ENCODE results near the gene AIPL1. TPM values are rescaled to one million over a fixed set of nuclear protein-coding genes. Genes with fewer than 3 reads are reported as not detected.

Gene AIPL1
- total RNA-seq, 3 donors from 2014 or later (not counting 1 experiment from before 2014, with no cell fraction given) = not detected

- H3K9me3 Mint-ChIP-seq = no peaks in the 10 kb centered on the region
- peaks cover 23 to 31% of the 10 kb centered on the region in 2 donors for H3K27me3 Mint-ChIP-seq (ENCODE audit: low read depth in 2 of 2)
- no peak overlapping the region for H3K4me3 Mint-ChIP-seq
- peaks cover 0 to 5% of the 10 kb centered on the region in 2 donors for H3K4me1 Mint-ChIP-seq
- ATAC-seq (no peak), DNase-seq (no peak)
- Histone ChIP-seq H3K36me3 (ENCODE audit: control insufficient read depth, insufficient read depth, low read length) (no peaks in the 10 kb centered on the region), H3K4me1 (ENCODE audit: control insufficient read depth, insufficient read depth, low read length) (no peaks in the 10 kb centered on the region), H3K27ac (ENCODE audit: low read length) (no peak overlapping the region), H3K4me3 (ENCODE audit: low read length) (no peak overlapping the region), H3K27me3 (ENCODE audit: control insufficient read depth, insufficient read depth, low read length) (peaks cover 4% of the 10 kb centered on the region), H3K9me3 (ENCODE audit: control insufficient read depth, insufficient read depth, low read length) (no peaks in the 10 kb centered on the region)
- no peak for TF ChIP-seq CTCF (IDR thresholded peaks at IDR 0.05)
- intact Hi-C loops (cut with micrococcal nuclease) = no loop called here
- no peak overlapping the region for H3K27ac Mint-ChIP-seq
- no peaks in the 10 kb centered on the region for H3K36me3 Mint-ChIP-seq
- 63% methylated on average over 1 of the region's 3 CpGs for WGBS (ENCODE audit: insufficient coverage)
Measured at GRCh38 chr17:6437956-6438355, 3.0 kb upstream of the AIPL1 start.

GRCh38 chr17:6437466-6437865 lies 2.5 kb upstream of the AIPL1 start:
- no peak for TF ChIP-seq CTCF (IDR thresholded peaks at IDR 0.05)
- Mint-ChIP-seq H3K27me3 (ENCODE audit: low read depth in 2 of 2) (peaks cover 23 to 31% of the 10 kb centered on the region in 2 donors), H3K9me3 (no peaks in the 10 kb centered on the region), H3K27ac (no peak overlapping the region), H3K4me1 (peaks cover 0 to 5% of the 10 kb centered on the region in 2 donors), H3K36me3 (no peaks in the 10 kb centered on the region), H3K4me3 (no peak overlapping the region)
- ATAC-seq = no peak
- DNase-seq = no peak
- Histone ChIP-seq H3K9me3 (ENCODE audit: control insufficient read depth, insufficient read depth, low read length) (no peaks in the 10 kb centered on the region), H3K4me1 (ENCODE audit: control insufficient read depth, insufficient read depth, low read length) (no peaks in the 10 kb centered on the region), H3K36me3 (ENCODE audit: control insufficient read depth, insufficient read depth, low read length) (no peaks in the 10 kb centered on the region), H3K27ac (ENCODE audit: low read length) (no peak overlapping the region), H3K4me3 (ENCODE audit: low read length) (no peak overlapping the region), H3K27me3 (ENCODE audit: control insufficient read depth, insufficient read depth, low read length) (peaks cover 4% of the 10 kb centered on the region)
- WGBS (ENCODE audit: insufficient coverage) = 68% methylated on average over 4 of the region's 4 CpGs
- intact Hi-C loops (cut with micrococcal nuclease) = no loop called here

GRCh38 chr17:6435968-6436367 lies 1.0 kb upstream of the AIPL1 start:
- Mint-ChIP-seq H3K4me3 (no peak overlapping the region), H3K36me3 (no peaks in the 10 kb centered on the region), H3K4me1 (peaks cover 0 to 5% of the 10 kb centered on the region in 2 donors), H3K9me3 (no peaks in the 10 kb centered on the region), H3K27me3 (ENCODE audit: low read depth in 2 of 2) (peaks cover 20 to 32% of the 10 kb centered on the region in 2 donors), H3K27ac (no peak overlapping the region)
- peaks cover 4% of the 10 kb centered on the region for H3K27me3 ChIP-seq (ENCODE audit: control insufficient read depth, insufficient read depth, low read length)
- peak; percentile 68 for TF ChIP-seq CTCF (IDR thresholded peaks at IDR 0.05)
- H3K4me3 ChIP-seq (ENCODE audit: low read length) = no peak overlapping the region
- 3% methylated on average over 7 of the region's 9 CpGs for WGBS (ENCODE audit: insufficient coverage)
- H3K36me3 ChIP-seq (ENCODE audit: control insufficient read depth, insufficient read depth, low read length) = no peaks in the 10 kb centered on the region
- H3K4me1 ChIP-seq (ENCODE audit: control insufficient read depth, insufficient read depth, low read length) = no peaks in the 10 kb centered on the region
- intact Hi-C loops (cut with micrococcal nuclease) = loop anchor here (1.0 kb wide), 1 partner anchor 849 kb away; no protein-coding TSS in a partner anchor
- DNase-seq = peak; percentile 57 to 83
- peaks cover 3% of the 10 kb centered on the region for H3K9me3 ChIP-seq (ENCODE audit: control insufficient read depth, insufficient read depth, low read length)
- ATAC-seq = peak; percentile 83 to 99 (median 99)
- H3K27ac ChIP-seq (ENCODE audit: low read length) = no peak overlapping the region

GRCh38 chr17:6430769-6431168 lies 4.2 kb downstream of the AIPL1 start:
- peak; percentile 11 for TF ChIP-seq CTCF (IDR thresholded peaks at IDR 0.05)
- H3K27ac Mint-ChIP-seq = no peak overlapping the region
- Histone ChIP-seq H3K27me3 (ENCODE audit: control insufficient read depth, insufficient read depth, low read length) (no peaks in the 10 kb centered on the region), H3K27ac (ENCODE audit: low read length) (no peak overlapping the region), H3K9me3 (ENCODE audit: control insufficient read depth, insufficient read depth, low read length) (peaks cover 8% of the 10 kb centered on the region), H3K36me3 (ENCODE audit: control insufficient read depth, insufficient read depth, low read length) (no peaks in the 10 kb centered on the region), H3K4me3 (ENCODE audit: low read length) (no peak overlapping the region), H3K4me1 (ENCODE audit: control insufficient read depth, insufficient read depth, low read length) (peaks cover 22% of the 10 kb centered on the region)
- intact Hi-C loops (cut with micrococcal nuclease) = no loop called here
- H3K27me3 Mint-ChIP-seq (ENCODE audit: low read depth in 2 of 2) = peaks cover 0 to 20% of the 10 kb centered on the region in 2 donors
- DNase-seq (no peak), ATAC-seq (no peak)
- no peaks in the 10 kb centered on the region for H3K36me3 Mint-ChIP-seq
- H3K4me3 Mint-ChIP-seq = no peak overlapping the region
- H3K9me3 Mint-ChIP-seq = peaks cover 3 to 4% of the 10 kb centered on the region in 2 donors
- peaks cover 10 to 11% of the 10 kb centered on the region in 2 donors for H3K4me1 Mint-ChIP-seq

Measured in natural killer cell (primary cell).